Ramos (cell line): ENCODE results near the gene ENPEP.
"Not testable (repeated sequence)": the region's sequence is repeated elsewhere in the genome, so short reads cannot be mapped to it uniquely, and the experiment has no call there.

Experiments
- in situ Hi-C: fragments of 300-500 bp; cut with MboI; formaldehyde crosslinking; loops from one replicate; pipeline ENCODE4 v1.14.3; 2022; ENCODE audit warnings: low sequenced_read_pairs; ENCODE audit not compliant: unreplicated experiment

Gene ENPEP

GRCh38 chr4:110475881-110476818 lies at the start of gene ENPEP:
TSS of gene ENPEP (plus strand) at chr4:110476155. CDS start at chr4:110476415, 260 bp downstream.
- in situ Hi-C loops: no loop called here

GRCh38 chr4:110431805-110432204 lies 44.1 kb upstream of the ENPEP start:
- in situ Hi-C loops: not testable (repeated sequence)

- in situ Hi-C loops: not testable (repeated sequence)
Observed at GRCh38 chr4:110437292-110437691, 38.7 kb upstream of the ENPEP start.

- in situ Hi-C loops: not testable (repeated sequence)
Observed at GRCh38 chr4:110439209-110439608, 36.7 kb upstream of the ENPEP start.

- in situ Hi-C loops: no loop called here
Observed at GRCh38 chr4:110442309-110442708, 33.6 kb upstream of the ENPEP start.

GRCh38 chr4:110442788-110443187 lies 33.2 kb upstream of the ENPEP start:
- in situ Hi-C loops: no loop called here

GRCh38 chr4:110449947-110450346 lies 26.0 kb upstream of the ENPEP start:
- in situ Hi-C loops: no loop called here

- in situ Hi-C loops: no loop called here
Observed at GRCh38 chr4:110452546-110452945, 23.4 kb upstream of the ENPEP start.

GRCh38 chr4:110454441-110454840 lies 21.5 kb upstream of the ENPEP start:
- in situ Hi-C loops: no loop called here

- in situ Hi-C loops: no loop called here
Observed at GRCh38 chr4:110458494-110459266, 17.3 kb upstream of the ENPEP start.

GRCh38 chr4:110460074-110460746 lies 15.7 kb upstream of the ENPEP start:
- in situ Hi-C loops: no loop called here

- in situ Hi-C loops: no loop called here
Observed at GRCh38 chr4:110467400-110467799, 8.6 kb upstream of the ENPEP start.

- in situ Hi-C loops: no loop called here
Observed at GRCh38 chr4:110472583-110473329, 3.2 kb upstream of the ENPEP start.

- in situ Hi-C loops: no loop called here
Observed at GRCh38 chr4:110474481-110474880, 1.5 kb upstream of the ENPEP start.

GRCh38 chr4:110475080-110475479 lies 875 bp upstream of the ENPEP start:
- in situ Hi-C loops: not testable (repeated sequence)

GRCh38 chr4:110477836-110478235 lies 1.9 kb downstream of the ENPEP start:
- in situ Hi-C loops: no loop called here

- in situ Hi-C loops: no loop called here
Observed at GRCh38 chr4:110480031-110480549, 4.1 kb downstream of the ENPEP start.

GRCh38 chr4:110480746-110481271 lies 4.9 kb downstream of the ENPEP start:
- in situ Hi-C loops: no loop called here

- in situ Hi-C loops: no loop called here
Observed at GRCh38 chr4:110483516-110483915, 7.6 kb downstream of the ENPEP start.
